Measurements from ENCODE around the gene SRRM3. TPM values are rescaled to one million over a fixed set of nuclear protein-coding genes. Genes with fewer than 3 reads are reported as not detected.
A peak's percentile ranks its signal among the peaks of the same experiment; 100 is the strongest.
"Not testable (repeated sequence)": the region's sequence is repeated elsewhere in the genome, so short reads cannot be mapped to it uniquely, and the experiment has no call there.

The SRRM3 gene
- total RNA-seq, 2 donors from 2014 or later = 0.92 to 0.95 TPM

GRCh38 chr7:76273503-76273902, 71.8 kb downstream of the SRRM3 start:
- no peak for ATAC-seq
- intact Hi-C loops (cut with DNase I, micrococcal nuclease) = loop anchor here in 1 of 2 donors (5.0 kb wide), 1 partner anchor 86 kb away; no protein-coding TSS in a partner anchor

GRCh38 chr7:76278540-76278939, 76.8 kb downstream of the SRRM3 start:
- intact Hi-C loops (cut with DNase I, micrococcal nuclease) = no loop called here
- no peak for DNase-seq
- no peak for ATAC-seq

More at GRCh38 chr7:76273503-76273902, 71.8 kb downstream of the SRRM3 start:
- no peak for DNase-seq

GRCh38 chr7:76280408-76280807, 78.7 kb downstream of the SRRM3 start:
- DNase-seq (no peak), ATAC-seq (no peak)
- intact Hi-C loops (cut with DNase I, micrococcal nuclease) = no loop called here

- intact Hi-C loops (cut with DNase I, micrococcal nuclease) = no loop called here
- peak; percentile 73 for ATAC-seq
- DNase-seq = no peak
Measured at GRCh38 chr7:76281006-76281705, 79.5 kb downstream of the SRRM3 start.

- no peak for DNase-seq
- intact Hi-C loops (cut with DNase I, micrococcal nuclease) = no loop called here
- no peak for ATAC-seq
Measured at GRCh38 chr7:76281706-76282343, 80.1 kb downstream of the SRRM3 start.

- DNase-seq (no peak), ATAC-seq (peak; percentile 43)
- intact Hi-C loops (cut with DNase I, micrococcal nuclease) = no loop called here
Measured at GRCh38 chr7:76282344-76283253, 80.9 kb downstream of the SRRM3 start.

- intact Hi-C loops (cut with DNase I, micrococcal nuclease) = no loop called here
- DNase-seq (no peak), ATAC-seq (peak; percentile 37)
Measured at GRCh38 chr7:76283254-76284159, 81.8 kb downstream of the SRRM3 start.

GRCh38 chr7:76285604-76286374, 84.1 kb downstream of the SRRM3 start:
- no peak for ATAC-seq
- intact Hi-C loops (cut with DNase I, micrococcal nuclease) = no loop called here
- DNase-seq = peak in 1 of 2 donors; percentile 24

- no peak for DNase-seq
- intact Hi-C loops (cut with DNase I, micrococcal nuclease) = no loop called here
- ATAC-seq = no peak
Measured at GRCh38 chr7:76286842-76287403, 85.2 kb downstream of the SRRM3 start.

- intact Hi-C loops (cut with DNase I, micrococcal nuclease); DNase-seq; ATAC-seq: not testable (repeated sequence)
Measured at GRCh38 chr7:76290847-76291350, 89.2 kb downstream of the SRRM3 start.

GRCh38 chr7:76291351-76292212, 89.9 kb downstream of the SRRM3 start:
- DNase-seq = peak; percentile 90 to 94
- intact Hi-C loops (cut with DNase I, micrococcal nuclease) = no loop called here

GRCh38 chr7:76292213-76292573, 90.5 kb downstream of the SRRM3 start:
- DNase-seq = no peak
- peak; percentile 19 for ATAC-seq
- intact Hi-C loops (cut with DNase I, micrococcal nuclease) = no loop called here

More at GRCh38 chr7:76291351-76292212, 89.9 kb downstream of the SRRM3 start:
- ATAC-seq = peak; percentile 70

GRCh38 chr7:76292911-76293310, 91.2 kb downstream of the SRRM3 start:
- ATAC-seq; intact Hi-C loops (cut with DNase I, micrococcal nuclease); DNase-seq: not testable (repeated sequence)

GRCh38 chr7:76293407-76293901, 91.8 kb downstream of the SRRM3 start:
- no peak for ATAC-seq
- DNase-seq = no peak
- intact Hi-C loops (cut with DNase I, micrococcal nuclease) = no loop called here

GRCh38 chr7:76294344-76295024, 92.8 kb downstream of the SRRM3 start:
- intact Hi-C loops (cut with DNase I, micrococcal nuclease) = no loop called here
- ATAC-seq (peak; percentile 72), DNase-seq (peak; percentile 98)

All from left colon (tissue), 2 donors.